Lower lobe of right lung (tissue), 2 donors: ENCODE results near the gene DIPK1B. TPM values are rescaled to one million over a fixed set of nuclear protein-coding genes. Genes with fewer than 3 reads are reported as not detected.
A peak's percentile ranks its signal among the peaks of the same experiment; 100 is the strongest.

Source experiments
- ATAC-seq, 2 donors: fragments of 200-7000 bp; cut with Tn5 transposase; one replicate each; pipeline ENCODE4 v1.9.1; 2020 to 2022; ENCODE audit warnings: mild to moderate bottlenecking in 2 of 2, moderate library complexity in 2 of 2
- DNase-seq: peaks from one replicate; pipeline ENCODE4 v3.0.0-alpha.2; 2020
- H3K27ac ChIP-seq: fragments of 200-600 bp; one replicate; pipeline ENCODE4 v1.8.0; 2022
- H3K27me3 ChIP-seq: fragments of 200-600 bp; one replicate; pipeline ENCODE4 v1.8.0; 2022; ENCODE audit warnings: low read depth
- H3K36me3 ChIP-seq: fragments of 200-600 bp; one replicate; pipeline ENCODE4 v1.8.0; 2022; ENCODE audit warnings: mild to moderate bottlenecking
- H3K4me1 ChIP-seq: fragments of 200-600 bp; one replicate; pipeline ENCODE4 v1.8.0; 2022
- H3K4me3 ChIP-seq: fragments of 200-600 bp; one replicate; pipeline ENCODE4 v1.8.0; 2022; ENCODE audit warnings: mild to moderate bottlenecking
- H3K9me3 ChIP-seq: fragments of 200-600 bp; one replicate; pipeline ENCODE4 v1.8.0; 2022
- CTCF ChIP-seq: fragments of 200-600 bp; IDR thresholded peaks from one replicate; pipeline ENCODE4 v1.8.0; 2022; ENCODE audit warnings: antibody characterized with exemption, mild to moderate bottlenecking
- intact Hi-C: fragments of 100-400 bp; cut with DNase I; formaldehyde crosslinking; loops from one replicate; pipeline ENCODE4 v1.11.0; 2022
- total RNA-seq: library from RNA; stranded (reverse); fragmentation: NEBNext Ultra II Directional; extraction: Animal tissue kit (Norgen Biotek cat#: 25700); gene quantifications from one replicate; pipeline ENCODE4 v1.2.1, GENCODE V29; 2021
- donor health status: DM: no; HTN: yes; CAD: no; lungs with severe emphysema.

Gene DIPK1B
- total RNA-seq, 1 donor from 2014 or later = 15.1 TPM

DNA sequence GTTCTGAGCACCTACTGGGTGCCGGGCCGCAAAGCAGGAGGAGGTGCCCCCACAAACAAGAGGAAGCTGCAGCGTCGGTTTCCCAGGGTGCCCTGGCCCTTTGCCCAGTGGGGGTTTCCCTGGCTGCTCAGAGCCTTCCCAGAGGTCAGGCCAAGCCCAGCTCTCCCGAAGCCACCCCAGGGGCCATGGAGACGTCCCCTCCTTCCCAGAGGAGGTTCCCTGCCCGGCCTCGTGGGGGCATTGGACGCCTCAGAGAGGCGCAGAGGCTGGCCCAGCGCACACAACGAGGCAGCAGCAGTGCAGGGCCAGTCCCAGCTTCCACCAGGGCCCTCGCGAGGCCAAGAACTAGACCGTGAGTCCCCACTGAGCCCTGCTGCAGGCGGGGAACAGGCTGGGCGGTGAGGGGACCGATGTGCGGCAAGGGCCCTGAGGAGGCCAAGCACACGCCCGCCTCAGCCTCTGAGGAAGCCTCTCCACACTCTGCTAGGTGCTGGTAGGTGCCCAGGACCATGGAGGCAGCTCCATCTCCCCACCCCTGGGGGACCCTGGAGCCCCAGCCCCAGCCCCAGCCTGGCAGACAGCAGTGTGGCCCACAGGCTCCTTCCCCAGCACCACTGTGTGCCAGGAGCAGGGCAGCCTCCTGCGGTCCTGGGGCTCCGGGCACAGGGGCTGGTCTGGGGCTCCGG lies 7.0 kb downstream of the DIPK1B start:
- DNase-seq (peak; percentile 67), ATAC-seq (peak; percentile 20 to 39)
- Histone ChIP-seq H3K4me3 (no peak overlapping the region), H3K36me3 (peaks cover 38% of the 10 kb centered on the region), H3K4me1 (peaks cover 65% of the 10 kb centered on the region), H3K27me3 (peaks cover 9% of the 10 kb centered on the region), H3K9me3 (no peaks in the 10 kb centered on the region), H3K27ac (peak overlapping the region; percentile 36)
- intact Hi-C loops = no loop called here
- TF ChIP-seq CTCF = peak; percentile 22

GRCh38 chr9:136720251-136720897 lies 8.0 kb downstream of the DIPK1B start:
- no peak overlapping the region for H3K4me3 ChIP-seq
- ATAC-seq (peak in 1 of 2 donors; percentile 3), DNase-seq (no peak)
- peak overlapping the region; percentile 20 for H3K27ac ChIP-seq
- no peaks in the 10 kb centered on the region for H3K9me3 ChIP-seq
- H3K36me3 ChIP-seq = peaks cover 48% of the 10 kb centered on the region
- no peak for TF ChIP-seq CTCF
- no peaks in the 10 kb centered on the region for H3K27me3 ChIP-seq
- peaks cover 65% of the 10 kb centered on the region for H3K4me1 ChIP-seq
- intact Hi-C loops = no loop called here

GRCh38 chr9:136720898-136721338 lies 8.5 kb downstream of the DIPK1B start:
- Histone ChIP-seq H3K9me3 (no peaks in the 10 kb centered on the region), H3K4me3 (no peak overlapping the region), H3K27ac (peak overlapping the region; percentile 20), H3K27me3 (no peaks in the 10 kb centered on the region), H3K4me1 (peaks cover 68% of the 10 kb centered on the region), H3K36me3 (peaks cover 54% of the 10 kb centered on the region)
- ATAC-seq (no peak), DNase-seq (no peak)
- intact Hi-C loops = no loop called here
- no peak for TF ChIP-seq CTCF

DNA sequence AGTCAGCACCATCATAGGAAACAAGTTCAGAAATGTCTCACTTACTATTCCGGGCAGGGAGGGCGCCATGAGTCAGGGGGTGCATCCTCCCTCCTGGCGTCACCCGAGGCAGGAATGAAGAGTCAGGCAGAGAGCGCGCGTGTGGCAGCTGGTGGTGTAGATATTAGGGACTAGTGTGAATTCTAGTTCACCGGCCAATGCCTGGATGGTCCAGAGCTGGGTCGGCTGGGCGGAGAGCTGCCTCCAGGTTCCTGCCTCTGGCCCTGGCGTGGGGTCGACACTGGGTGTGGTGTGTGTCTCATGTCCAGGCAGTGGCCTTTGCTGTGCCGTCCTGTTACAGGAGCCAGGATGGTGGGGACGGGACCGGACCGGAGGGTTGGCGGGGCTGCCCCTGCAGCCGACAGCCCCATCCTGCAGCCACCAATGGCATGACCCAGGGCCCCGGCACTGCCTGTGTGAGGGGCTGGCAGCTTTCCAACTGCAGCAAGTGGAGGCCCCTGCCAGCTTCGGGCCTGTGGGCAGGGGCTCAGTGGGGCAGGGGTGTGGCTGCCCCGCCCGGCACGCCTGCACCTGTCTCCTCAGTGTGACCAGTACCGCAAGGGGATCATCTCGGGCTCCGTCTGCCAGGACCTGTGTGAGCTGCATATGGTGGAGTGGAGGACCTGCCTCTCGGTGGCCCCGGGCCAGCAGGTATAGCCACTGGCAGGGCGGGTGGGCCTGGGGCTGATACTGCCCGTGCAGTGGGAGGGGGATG lies 9.1 kb downstream of the DIPK1B start:
- intact Hi-C loops = no loop called here
- H3K9me3 ChIP-seq = no peaks in the 10 kb centered on the region
- DNase-seq = no peak
- H3K36me3 ChIP-seq = peaks cover 60% of the 10 kb centered on the region
- ATAC-seq = no peak
- no peak overlapping the region for H3K4me3 ChIP-seq
- peak overlapping the region; percentile 20 for H3K27ac ChIP-seq
- no peak for TF ChIP-seq CTCF
- H3K27me3 ChIP-seq = no peaks in the 10 kb centered on the region
- peaks cover 74% of the 10 kb centered on the region for H3K4me1 ChIP-seq

GRCh38 chr9:136722093-136722968 lies 10.0 kb downstream of the DIPK1B start:
- H3K27me3 ChIP-seq = no peaks in the 10 kb centered on the region
- no peak overlapping the region for H3K4me3 ChIP-seq
- intact Hi-C loops = no loop called here
- no peak for TF ChIP-seq CTCF
- no peak for DNase-seq
- ATAC-seq = no peak
- H3K27ac ChIP-seq = peak overlapping the region; percentile 20
- H3K36me3 ChIP-seq = peaks cover 63% of the 10 kb centered on the region
- no peaks in the 10 kb centered on the region for H3K9me3 ChIP-seq
- H3K4me1 ChIP-seq = peaks cover 81% of the 10 kb centered on the region
